Brain microvascular endothelial cell (primary cell): ENCODE measurements around the gene USP2.

Experiments
- DNase-seq: peaks from one replicate; pipeline ENCODE4 v3.0.0-alpha.2; 2020
- H3K27ac ChIP-seq: fragments of 250-450 bp; sonication (Bioruptor Pico); 2 replicates; pipeline ENCODE4 v1.5.1; 2020; ENCODE audit warnings: mild to moderate bottlenecking, moderate library complexity
- H3K27me3 ChIP-seq: fragments of 250-450 bp; sonication (Bioruptor Pico); replicated peaks from 2 replicates; pipeline ENCODE4 v1.5.1; 2020; ENCODE audit warnings: mild to moderate bottlenecking
- H3K36me3 ChIP-seq: fragments of 250-450 bp; sonication (Bioruptor Pico); replicated peaks from 2 replicates; pipeline ENCODE4 v1.5.1; 2020; ENCODE audit warnings: mild to moderate bottlenecking
- H3K4me3 ChIP-seq: 2 replicates; pipeline ENCODE4 v1.5.1; 2011; ENCODE audit warnings: low read depth, mild to moderate bottlenecking, control low read depth, low read length, moderate library complexity
- CTCF ChIP-seq: IDR thresholded peaks from 2 replicates; pipeline ENCODE4 v1.5.1; 2011; ENCODE audit warnings: low read depth, mild to moderate bottlenecking, moderate library complexity, low read length, control low read depth, inconsistent platforms; ENCODE audit errors: missing control alignments
- in situ Hi-C: cut with HindIII; loops from 2 replicates; pipeline ENCODE4 v1.10.0; 2017; ENCODE audit warnings: low sequenced_read_pairs, low pct_ligation_motif_present

The USP2 gene

GRCh38 chr11:119355091-119355843, 26.2 kb downstream of the USP2 start:
- Histone ChIP-seq H3K27me3 (no peaks in the 10 kb centered on the region), H3K36me3 (no peaks in the 10 kb centered on the region), H3K27ac (no peak overlapping the region), H3K4me3 (no peak overlapping the region)
- TF ChIP-seq CTCF, result no peak
- DNase-seq, result no peak
- in situ Hi-C loops, result no loop called here

GRCh38 chr11:119352857-119353260, 28.6 kb downstream of the USP2 start:
- Histone ChIP-seq H3K4me3 (no peak overlapping the region), H3K27ac (no peak overlapping the region), H3K27me3 (no peaks in the 10 kb centered on the region), H3K36me3 (no peaks in the 10 kb centered on the region)
- no peak for TF ChIP-seq CTCF
- DNase-seq, result no peak
- in situ Hi-C loops, result no loop called here

GRCh38 chr11:119351232-119351631, 30.3 kb downstream of the USP2 start:
- Histone ChIP-seq H3K27me3 (peaks cover 2% of the 10 kb centered on the region), H3K4me3 (no peak overlapping the region), H3K27ac (no peak overlapping the region), H3K36me3 (no peaks in the 10 kb centered on the region)
- no peak for TF ChIP-seq CTCF
- DNase-seq, result no peak
- in situ Hi-C loops, result no loop called here

GRCh38 chr11:119350302-119350701, 31.2 kb downstream of the USP2 start:
- in situ Hi-C loops, result no loop called here
- Histone ChIP-seq H3K27ac (no peak overlapping the region), H3K36me3 (no peaks in the 10 kb centered on the region), H3K27me3 (peaks cover 2% of the 10 kb centered on the region), H3K4me3 (no peak overlapping the region)
- TF ChIP-seq CTCF, result no peak
- DNase-seq, result no peak

- H3K27me3 ChIP-seq, result peaks cover 2% of the 10 kb centered on the region
- no peak for DNase-seq
- in situ Hi-C loops, result no loop called here
- H3K4me3 ChIP-seq, result no peak overlapping the region
- H3K27ac ChIP-seq, result no peak overlapping the region
- no peaks in the 10 kb centered on the region for H3K36me3 ChIP-seq
- no peak for TF ChIP-seq CTCF
These were observed 33.4 kb downstream of the USP2 start for GRCh38 chr11:119347940-119348605.
